ENCODE measurements around the gene LMBR1. TPM values are rescaled to one million over a fixed set of nuclear protein-coding genes. Genes with fewer than 3 reads are reported as not detected.

The LMBR1 gene
- total RNA-seq, 4 donors from 2014 or later = 39.9 to 63.0 (median 59.0) TPM

GRCh38 chr7:156783864-156784263 lies 109.1 kb downstream of the LMBR1 start:
- Histone ChIP-seq H3K36me3 (no peaks in the 10 kb centered on the region), H3K27me3 (no peaks in the 10 kb centered on the region), H3K4me1 (no peaks in the 10 kb centered on the region), H3K27ac (no peak overlapping the region), H3K9me3 (no peaks in the 10 kb centered on the region), H3K4me3 (no peak overlapping the region)
- no peak for ATAC-seq
- TF ChIP-seq POLR2AphosphoS5 (IDR thresholded peaks at IDR 0.05) (no peak), CTCF (IDR thresholded peaks at IDR 0.05) (no peak), POLR2A (IDR thresholded peaks at IDR 0.05) (no peak), EP300 (IDR thresholded peaks at IDR 0.05) (no peak)
- WGBS, 2 donors (ENCODE audit: low coverage in 1 of 2) = 91 to 96% methylated on average over 4 of the region's 4 CpGs

GRCh38 chr7:156781972-156782371 lies 111.0 kb downstream of the LMBR1 start:
- no peaks in the 10 kb centered on the region for H3K27me3 ChIP-seq
- 89 to 92% methylated on average over 2 of the region's 2 CpGs for WGBS, 2 donors (ENCODE audit: low coverage in 1 of 2)
- no peak for ATAC-seq
- no peaks in the 10 kb centered on the region for H3K4me1 ChIP-seq
- no peak overlapping the region for H3K27ac ChIP-seq
- no peak overlapping the region for H3K4me3 ChIP-seq
- TF ChIP-seq POLR2AphosphoS5 (IDR thresholded peaks at IDR 0.05) (no peak), POLR2A (IDR thresholded peaks at IDR 0.05) (no peak), CTCF (IDR thresholded peaks at IDR 0.05) (no peak), EP300 (IDR thresholded peaks at IDR 0.05) (no peak)
- H3K36me3 ChIP-seq = no peaks in the 10 kb centered on the region
- no peaks in the 10 kb centered on the region for H3K9me3 ChIP-seq

- H3K36me3 ChIP-seq = no peaks in the 10 kb centered on the region
- TF ChIP-seq EP300 (IDR thresholded peaks at IDR 0.05) = no peak
- TF ChIP-seq POLR2A (IDR thresholded peaks at IDR 0.05) = no peak
- TF ChIP-seq CTCF (IDR thresholded peaks at IDR 0.05) = no peak
- TF ChIP-seq POLR2AphosphoS5 (IDR thresholded peaks at IDR 0.05) = no peak
- H3K4me1 ChIP-seq = no peaks in the 10 kb centered on the region
- H3K27me3 ChIP-seq = no peaks in the 10 kb centered on the region
- H3K27ac ChIP-seq = no peak overlapping the region
- whole genome bisulfite sequencing, 2 donors (ENCODE audit: low coverage in 1 of 2) = 85 to 91% methylated on average over 4 of the region's 4 CpGs
- no peak for ATAC-seq
- H3K4me3 ChIP-seq = no peak overlapping the region
- no peaks in the 10 kb centered on the region for H3K9me3 ChIP-seq
These were observed 112.1 kb downstream of the LMBR1 start for GRCh38 chr7:156780724-156781455.

GRCh38 chr7:156778668-156779067 lies 114.3 kb downstream of the LMBR1 start:
- no peak for TF ChIP-seq CTCF (IDR thresholded peaks at IDR 0.05)
- no peak for TF ChIP-seq EP300 (IDR thresholded peaks at IDR 0.05)
- TF ChIP-seq POLR2AphosphoS5 (IDR thresholded peaks at IDR 0.05) = no peak
- TF ChIP-seq POLR2A (IDR thresholded peaks at IDR 0.05) = no peak
- 39 to 54% methylated on average over 3 of the region's 3 CpGs for WGBS, 2 donors (ENCODE audit: low coverage in 1 of 2)
- no peak for ATAC-seq

GRCh38 chr7:156778201-156778600 lies 114.8 kb downstream of the LMBR1 start:
- ATAC-seq = no peak
- peaks cover 0 to 5% of the 10 kb centered on the region in 2 donors for H3K36me3 ChIP-seq
- WGBS, 2 donors (ENCODE audit: low coverage in 1 of 2) = 91 to 100% methylated on average over 3 of the region's 3 CpGs

More at GRCh38 chr7:156778668-156779067, 114.3 kb downstream of the LMBR1 start:
- Histone ChIP-seq H3K27me3 (no peaks in the 10 kb centered on the region), H3K4me1 (no peaks in the 10 kb centered on the region), H3K27ac (no peak overlapping the region), H3K4me3 (no peak overlapping the region), H3K36me3 (peaks cover 0 to 5% of the 10 kb centered on the region in 2 donors), H3K9me3 (peaks cover 0 to 4% (median 0%) of the 10 kb centered on the region in 3 donors)

More at GRCh38 chr7:156778201-156778600, 114.8 kb downstream of the LMBR1 start:
- TF ChIP-seq EP300 (IDR thresholded peaks at IDR 0.05) (no peak), CTCF (IDR thresholded peaks at IDR 0.05) (no peak), POLR2AphosphoS5 (IDR thresholded peaks at IDR 0.05) (no peak), POLR2A (IDR thresholded peaks at IDR 0.05) (no peak)
- Histone ChIP-seq H3K27ac (no peak overlapping the region), H3K9me3 (peaks cover 0 to 9% (median 0%) of the 10 kb centered on the region in 3 donors), H3K4me1 (no peaks in the 10 kb centered on the region), H3K27me3 (no peaks in the 10 kb centered on the region), H3K4me3 (no peak overlapping the region)

Data from gastroesophageal sphincter (tissue), 4 donors.